Memory B cell (primary cell): ENCODE data around the gene RAB12.
A peak's percentile ranks its signal among the peaks of the same experiment; 100 is the strongest.
"Not testable (repeated sequence)": the region's sequence is repeated elsewhere in the genome, so short reads cannot be mapped to it uniquely, and the experiment has no call there.

Experiments used
- ATAC-seq: fragments of 150-1000 bp; cut with Tn5 transposase; 2 replicates; pipeline ENCODE4 v1.10.0; 2021; ENCODE audit warnings: low read depth, mild to moderate bottlenecking, moderate library complexity
- DNase-seq, 2 donors: peaks; one replicate each; pipeline ENCODE4 v3.0.0; 2022; ENCODE audit warnings: low spot score in 2 of 2
- H3K27ac Mint-ChIP-seq: one replicate; pipeline ENCODE4 v1.8.0; 2022; ENCODE audit warnings: mild to moderate bottlenecking, moderate library complexity, mixed read lengths
- H3K27me3 Mint-ChIP-seq: one replicate; pipeline ENCODE4 v1.8.0; 2022; ENCODE audit warnings: mixed read lengths
- H3K36me3 Mint-ChIP-seq: one replicate; pipeline ENCODE4 v1.8.0; 2022; ENCODE audit warnings: mild to moderate bottlenecking, mixed read lengths
- H3K4me1 Mint-ChIP-seq: one replicate; pipeline ENCODE4 v1.8.0; 2022; ENCODE audit warnings: mixed read lengths
- H3K4me3 Mint-ChIP-seq: one replicate; pipeline ENCODE4 v1.8.0; 2022; ENCODE audit warnings: mild to moderate bottlenecking, moderate library complexity, mixed read lengths
- H3K9me3 Mint-ChIP-seq: one replicate; pipeline ENCODE4 v1.8.0; 2022; ENCODE audit warnings: mixed read lengths

RAB12 gene, protein sequence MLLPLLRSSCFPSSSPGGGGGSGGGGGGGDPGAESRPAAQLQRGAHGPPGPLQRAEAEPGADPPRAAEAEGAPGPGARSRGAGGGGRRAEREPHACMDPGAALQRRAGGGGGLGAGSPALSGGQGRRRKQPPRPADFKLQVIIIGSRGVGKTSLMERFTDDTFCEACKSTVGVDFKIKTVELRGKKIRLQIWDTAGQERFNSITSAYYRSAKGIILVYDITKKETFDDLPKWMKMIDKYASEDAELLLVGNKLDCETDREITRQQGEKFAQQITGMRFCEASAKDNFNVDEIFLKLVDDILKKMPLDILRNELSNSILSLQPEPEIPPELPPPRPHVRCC

DNA sequence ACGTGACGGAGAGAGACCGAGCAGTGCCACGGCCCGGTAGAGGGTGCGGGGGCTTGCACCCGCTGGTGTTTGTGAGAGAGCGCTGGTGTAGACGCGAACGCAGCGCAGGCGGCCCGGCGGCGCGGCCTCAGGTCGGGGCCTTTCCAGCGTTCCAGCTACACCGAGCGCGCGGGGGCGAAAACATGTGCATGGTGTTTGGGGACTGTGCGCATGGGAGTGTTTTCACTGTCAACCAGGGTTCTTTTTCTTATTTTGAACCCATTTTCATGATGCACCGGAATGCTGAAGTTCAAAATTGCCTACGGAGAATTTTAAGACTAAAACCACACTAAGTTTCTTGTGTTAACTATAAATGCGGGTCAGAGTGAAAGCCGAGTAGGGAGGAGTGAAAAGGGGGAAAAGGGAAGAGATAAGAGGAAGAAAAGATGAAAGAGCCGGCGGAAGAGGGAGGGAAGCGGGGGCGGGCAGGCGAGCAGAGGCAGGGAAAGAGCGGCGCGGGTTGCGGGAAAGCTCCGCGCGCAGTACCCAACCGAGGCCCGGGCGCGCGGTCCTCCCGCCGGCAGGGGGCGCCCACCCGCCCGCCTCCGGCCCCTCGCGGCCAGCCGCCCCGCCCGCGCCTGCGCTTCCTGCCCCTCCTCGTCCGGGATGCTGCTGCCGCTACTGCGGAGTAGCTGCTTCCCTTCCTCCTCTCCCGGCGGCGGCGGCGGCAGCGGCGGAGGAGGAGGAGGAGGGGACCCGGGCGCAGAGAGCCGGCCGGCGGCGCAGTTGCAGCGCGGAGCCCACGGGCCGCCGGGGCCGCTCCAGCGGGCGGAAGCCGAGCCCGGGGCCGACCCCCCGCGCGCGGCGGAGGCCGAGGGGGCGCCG is at the start of gene RAB12:
Gene RAB12 (plus strand): TSS at position 643 of the 864 bp plus-strand sequence. CDS start 3 bp downstream, at position 646.
- Mint-ChIP-seq H3K27ac (peak within 1 kb of the TSS; percentile 96), H3K4me1 (peaks cover 46% of the 10 kb centered on the region), H3K27me3 (no peaks in the 10 kb centered on the region), H3K36me3 (peaks cover 6% of the 10 kb centered on the region), H3K9me3 (no peaks in the 10 kb centered on the region), H3K4me3 (peak within 1 kb of the TSS; percentile 94)
- ATAC-seq (peak; percentile 88), DNase-seq (peak; percentile 84 to 85)

DNA sequence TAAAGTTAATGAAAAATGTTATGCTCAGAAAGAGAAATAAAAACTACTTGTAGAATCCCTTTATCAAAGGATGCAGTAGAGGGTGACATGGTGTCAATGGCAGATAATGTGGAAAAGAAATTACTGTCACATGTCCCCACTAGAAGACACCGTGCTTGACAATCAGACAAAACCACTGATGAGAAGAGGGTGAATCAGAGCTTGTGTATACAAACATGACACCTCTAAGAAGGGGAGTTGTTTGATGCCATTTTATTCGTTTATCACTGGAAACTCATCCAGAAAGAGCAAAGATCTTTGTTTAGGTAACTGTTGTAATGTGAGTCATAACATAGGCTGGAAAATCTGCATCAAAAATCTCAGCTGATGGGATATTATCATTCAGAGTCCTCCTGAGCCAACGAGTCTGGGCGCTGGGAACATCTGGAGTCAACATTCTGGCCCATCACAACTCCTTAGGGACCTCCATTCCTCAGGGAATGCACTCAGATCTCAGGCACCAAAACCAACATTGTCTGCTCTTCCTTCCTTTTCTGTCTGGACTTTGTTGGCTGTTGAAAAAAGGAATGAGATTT is 49.5 kb upstream of the RAB12 start:
- peaks cover 4% of the 10 kb centered on the region for H3K9me3 Mint-ChIP-seq
- H3K36me3 Mint-ChIP-seq: peaks cover 2% of the 10 kb centered on the region
- ATAC-seq: no peak
- H3K27me3 Mint-ChIP-seq: peaks cover 12% of the 10 kb centered on the region
- H3K4me3 Mint-ChIP-seq: no peak overlapping the region
- no peak overlapping the region for H3K27ac Mint-ChIP-seq
- DNase-seq: no peak
- no peaks in the 10 kb centered on the region for H3K4me1 Mint-ChIP-seq

DNA sequence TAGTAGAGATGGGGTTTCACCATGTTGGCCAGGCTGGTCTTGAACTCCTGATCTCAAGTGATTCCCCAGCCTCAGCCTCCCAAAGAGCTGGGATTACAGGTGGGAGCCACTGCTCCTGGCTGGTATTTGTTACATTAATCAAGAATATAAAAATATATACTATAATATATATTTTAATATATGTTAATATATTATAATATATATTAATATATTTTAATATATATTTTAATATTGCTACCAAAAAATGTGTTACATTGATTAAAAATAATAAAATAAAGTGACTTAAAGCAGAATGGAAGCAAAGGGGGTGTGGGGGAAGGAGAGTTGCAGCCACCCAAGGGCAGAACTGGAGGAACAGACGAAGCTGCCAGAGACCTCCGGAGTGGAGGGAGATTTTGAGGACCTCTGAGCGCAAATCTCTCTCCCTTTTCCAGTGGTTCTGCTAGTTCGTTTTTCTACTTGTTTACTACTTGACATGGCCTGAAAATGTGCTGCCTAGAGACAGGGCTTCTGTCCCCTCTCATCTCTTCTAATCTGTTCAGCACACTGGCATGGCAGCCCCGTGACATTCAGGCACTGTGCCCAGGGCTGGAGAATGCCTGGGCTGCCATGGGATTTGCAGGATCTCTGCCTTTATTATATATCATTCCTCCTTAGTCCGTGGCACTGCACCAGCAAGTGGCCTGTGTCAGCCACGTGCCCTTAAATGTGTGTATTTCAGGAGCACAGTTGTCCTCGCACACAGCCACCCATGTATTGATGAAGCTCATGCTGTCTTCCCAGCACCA is 47.9 kb upstream of the RAB12 start:
- H3K4me3 Mint-ChIP-seq: no peak overlapping the region
- H3K27ac Mint-ChIP-seq: no peak overlapping the region
- no peak for ATAC-seq
- H3K9me3 Mint-ChIP-seq: peaks cover 4% of the 10 kb centered on the region
- peaks cover 12% of the 10 kb centered on the region for H3K27me3 Mint-ChIP-seq
- peaks cover 2% of the 10 kb centered on the region for H3K36me3 Mint-ChIP-seq
- H3K4me1 Mint-ChIP-seq: no peaks in the 10 kb centered on the region
- DNase-seq: no peak

DNA sequence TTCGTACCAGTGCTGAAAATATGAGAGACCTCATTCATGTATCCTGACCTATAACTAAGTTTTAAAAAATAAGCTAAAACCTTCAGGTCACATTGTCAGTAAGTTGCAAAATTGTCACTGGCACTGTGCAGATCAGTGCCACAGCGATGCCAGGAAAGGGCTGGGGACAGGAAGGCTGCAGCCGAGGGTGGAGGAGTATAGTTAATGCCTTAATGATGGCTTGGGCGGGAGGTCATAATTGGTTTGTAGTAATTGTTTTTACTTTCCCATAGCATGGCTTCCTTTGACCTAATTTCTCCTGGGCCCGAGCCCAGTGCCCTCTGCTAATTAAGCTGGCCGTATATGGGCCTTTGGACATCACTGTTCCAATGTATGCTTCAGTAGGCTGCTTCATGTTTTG is 47.2 kb upstream of the RAB12 start:
- DNase-seq (no peak), ATAC-seq (no peak)
- Mint-ChIP-seq H3K4me1 (no peaks in the 10 kb centered on the region), H3K27ac (no peak overlapping the region), H3K27me3 (peaks cover 9% of the 10 kb centered on the region), H3K36me3 (peaks cover 2% of the 10 kb centered on the region), H3K4me3 (no peak overlapping the region), H3K9me3 (peaks cover 4% of the 10 kb centered on the region)

DNA sequence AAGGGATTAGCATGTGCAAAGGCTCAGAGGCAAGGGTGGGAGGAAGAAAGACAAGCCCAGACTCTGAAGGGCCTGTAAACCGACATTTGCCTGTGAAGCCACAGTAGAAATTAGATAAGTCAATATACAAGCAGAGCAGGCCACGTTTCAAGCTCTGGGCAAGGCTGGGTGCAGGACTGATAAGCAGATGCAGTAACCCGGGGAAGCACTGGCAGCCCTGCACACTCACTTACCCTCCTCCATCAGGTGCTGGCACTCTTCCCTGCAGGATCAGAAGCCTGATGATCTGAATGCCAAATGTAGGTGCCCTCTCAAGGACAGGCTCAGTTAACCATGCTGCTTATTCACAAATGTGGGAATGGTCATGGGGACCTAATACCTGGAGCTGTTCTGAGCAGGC is 46.3 kb upstream of the RAB12 start:
- H3K4me3 Mint-ChIP-seq: no peak overlapping the region
- H3K9me3 Mint-ChIP-seq: peaks cover 4% of the 10 kb centered on the region
- H3K4me1 Mint-ChIP-seq: no peaks in the 10 kb centered on the region
- peaks cover 8% of the 10 kb centered on the region for H3K27me3 Mint-ChIP-seq
- ATAC-seq: no peak
- no peak overlapping the region for H3K27ac Mint-ChIP-seq
- peaks cover 2% of the 10 kb centered on the region for H3K36me3 Mint-ChIP-seq
- DNase-seq: no peak

DNA sequence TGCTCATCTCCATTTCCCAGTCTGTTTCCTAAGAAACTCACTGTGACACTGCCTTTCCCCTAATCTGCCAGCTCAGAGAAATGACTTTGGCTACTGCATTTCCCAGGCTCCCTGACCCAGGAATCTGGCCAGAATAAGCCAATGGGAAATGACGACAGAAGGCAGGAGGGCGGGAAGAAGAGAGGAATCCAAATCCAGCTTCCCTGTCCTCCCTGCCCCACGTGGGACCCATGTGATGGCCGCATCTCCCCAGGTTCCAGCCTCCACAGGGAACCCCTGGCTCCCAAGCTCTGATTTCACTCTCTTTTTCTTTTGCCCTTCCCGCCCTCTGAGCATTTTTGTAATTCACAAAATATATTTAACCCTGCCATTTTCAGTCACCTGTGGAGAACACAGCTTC is 37.8 kb upstream of the RAB12 start:
- Mint-ChIP-seq H3K4me3 (no peak overlapping the region), H3K27me3 (no peaks in the 10 kb centered on the region), H3K27ac (no peak overlapping the region), H3K4me1 (no peaks in the 10 kb centered on the region), H3K9me3 (no peaks in the 10 kb centered on the region), H3K36me3 (no peaks in the 10 kb centered on the region)
- ATAC-seq (no peak), DNase-seq (no peak)

DNA sequence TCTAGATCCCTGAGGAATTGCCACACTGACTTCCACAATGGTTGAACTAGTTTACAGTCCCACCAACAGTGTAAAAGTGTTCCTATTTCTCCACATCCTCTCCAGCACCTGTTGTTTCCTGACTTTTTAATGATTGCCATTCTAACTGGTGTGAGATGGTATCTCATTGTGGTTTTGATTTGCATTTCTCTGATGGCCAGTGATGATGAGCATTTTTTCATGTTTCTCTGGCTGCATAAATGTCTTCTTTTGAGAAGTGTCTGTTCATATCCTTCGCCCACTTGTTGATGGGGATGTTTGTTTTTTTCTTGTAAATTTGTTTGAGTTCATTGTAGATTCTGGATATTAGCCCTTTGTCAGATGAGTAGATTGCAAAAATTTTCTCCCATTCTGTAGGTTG is 35.5 kb upstream of the RAB12 start:
- not testable (repeated sequence) for ATAC-seq, H3K27me3 Mint-ChIP-seq, H3K9me3 Mint-ChIP-seq, H3K27ac Mint-ChIP-seq, H3K4me1 Mint-ChIP-seq, DNase-seq, H3K4me3 Mint-ChIP-seq, H3K36me3 Mint-ChIP-seq

DNA sequence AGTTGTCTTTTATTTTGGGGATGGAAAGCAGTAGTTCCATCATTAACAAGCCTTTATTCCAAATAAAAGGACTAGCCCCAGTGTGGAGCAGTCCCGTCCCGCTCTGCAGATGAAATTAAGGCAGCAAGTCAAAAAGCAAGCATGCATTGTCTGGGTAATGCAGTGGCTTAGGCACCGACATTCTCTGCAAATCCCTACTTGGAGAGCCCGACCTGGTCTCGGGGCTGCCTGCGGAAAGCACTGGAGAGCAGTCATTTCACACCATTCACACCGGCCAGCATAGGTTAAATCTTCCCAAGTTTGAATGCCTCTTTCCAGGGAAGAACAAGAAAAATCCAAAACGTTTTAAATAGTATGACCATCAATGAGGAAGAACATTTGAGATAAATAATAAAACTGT is 24.4 kb upstream of the RAB12 start:
- Mint-ChIP-seq H3K4me3 (no peak overlapping the region), H3K27me3 (peaks cover 19% of the 10 kb centered on the region), H3K9me3 (no peaks in the 10 kb centered on the region), H3K27ac (no peak overlapping the region), H3K4me1 (no peaks in the 10 kb centered on the region), H3K36me3 (peaks cover 2% of the 10 kb centered on the region)
- no peak for ATAC-seq
- no peak for DNase-seq

DNA sequence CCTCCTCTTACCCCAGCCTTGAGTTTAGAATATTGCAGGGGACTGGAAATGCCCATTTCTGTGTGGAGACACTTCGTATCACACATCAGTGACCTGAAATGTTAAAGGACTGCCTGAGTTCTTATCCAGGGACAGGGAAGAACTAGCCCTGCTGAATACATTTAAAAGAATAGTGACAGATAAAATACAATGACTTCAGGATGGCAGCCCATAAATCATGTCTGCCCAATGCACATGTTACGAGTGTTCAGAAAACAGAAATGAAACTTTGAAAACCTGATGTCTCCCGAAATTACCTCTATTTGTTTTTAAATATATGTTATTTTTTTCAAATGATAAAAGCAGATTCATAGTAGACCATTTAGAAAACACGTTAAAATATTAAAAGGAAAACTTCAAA is 22.3 kb upstream of the RAB12 start:
- Mint-ChIP-seq H3K9me3 (peaks cover 5% of the 10 kb centered on the region), H3K36me3 (peaks cover 5% of the 10 kb centered on the region), H3K27ac (no peak overlapping the region), H3K27me3 (peaks cover 16% of the 10 kb centered on the region), H3K4me1 (no peaks in the 10 kb centered on the region), H3K4me3 (no peak overlapping the region)
- DNase-seq (no peak), ATAC-seq (no peak)

DNA sequence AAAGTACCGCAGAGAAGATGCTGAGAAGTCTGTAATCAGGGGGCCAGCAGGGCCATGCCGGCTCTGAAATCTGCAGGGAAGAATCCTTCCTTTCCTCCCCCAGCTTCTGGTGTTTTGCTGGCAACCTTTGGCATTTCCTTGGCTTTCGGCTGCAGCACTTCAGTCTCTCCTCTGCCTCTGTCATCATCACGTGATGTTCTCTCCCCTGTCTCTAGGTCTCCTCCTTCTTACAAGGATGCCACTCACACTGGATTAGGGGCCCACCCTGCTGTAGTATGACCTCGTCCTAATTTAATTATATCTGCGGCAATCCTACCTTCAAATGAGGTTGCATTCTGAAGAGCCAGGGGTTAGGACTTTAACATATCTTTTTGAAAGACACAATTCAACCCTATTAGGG is 13.8 kb upstream of the RAB12 start:
- H3K27me3 Mint-ChIP-seq: peaks cover 1% of the 10 kb centered on the region
- no peaks in the 10 kb centered on the region for H3K9me3 Mint-ChIP-seq
- no peak for ATAC-seq
- H3K36me3 Mint-ChIP-seq: no peaks in the 10 kb centered on the region
- no peaks in the 10 kb centered on the region for H3K4me1 Mint-ChIP-seq
- no peak for DNase-seq
- no peak overlapping the region for H3K4me3 Mint-ChIP-seq
- H3K27ac Mint-ChIP-seq: no peak overlapping the region

DNA sequence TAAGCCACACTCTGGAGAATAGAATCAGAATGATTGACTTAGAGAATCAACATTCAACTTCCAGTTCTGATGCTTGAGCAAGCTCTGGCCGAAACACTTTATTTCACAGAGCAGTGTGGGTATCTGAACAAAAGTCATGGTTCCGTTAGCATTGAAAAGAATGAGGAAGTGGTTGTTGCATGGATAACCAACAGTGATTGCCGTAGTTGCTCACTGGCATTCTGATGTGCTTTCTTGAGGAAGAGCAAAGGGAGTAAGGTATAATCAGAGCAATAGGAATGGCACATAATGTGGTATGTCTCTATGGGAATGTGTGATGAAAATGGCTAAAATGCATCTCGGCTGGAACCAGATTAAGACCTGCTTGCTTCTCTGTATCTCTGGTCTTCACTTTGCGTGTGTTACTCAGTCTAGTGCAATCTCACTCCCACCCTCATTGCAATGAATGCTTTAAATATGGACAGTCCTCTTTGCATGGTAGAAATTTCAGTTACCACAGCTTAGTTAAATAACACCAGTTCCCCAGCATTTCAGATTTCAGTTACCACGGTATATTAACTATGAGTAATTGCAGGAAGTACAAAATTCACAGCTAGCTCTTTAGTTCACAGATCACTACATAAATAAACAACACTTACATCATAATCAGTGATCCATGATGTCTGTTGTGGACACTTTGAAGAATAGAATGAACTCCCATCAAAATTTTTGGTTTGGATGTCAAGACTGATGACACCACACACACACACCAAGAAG is 7.8 kb upstream of the RAB12 start:
- Mint-ChIP-seq H3K4me3 (peak overlapping the region; percentile 62), H3K9me3 (no peaks in the 10 kb centered on the region), H3K4me1 (peaks cover 30% of the 10 kb centered on the region), H3K27me3 (no peaks in the 10 kb centered on the region), H3K27ac (peak overlapping the region; percentile 78), H3K36me3 (no peaks in the 10 kb centered on the region)
- DNase-seq (no peak), ATAC-seq (peak; percentile 83)

DNA sequence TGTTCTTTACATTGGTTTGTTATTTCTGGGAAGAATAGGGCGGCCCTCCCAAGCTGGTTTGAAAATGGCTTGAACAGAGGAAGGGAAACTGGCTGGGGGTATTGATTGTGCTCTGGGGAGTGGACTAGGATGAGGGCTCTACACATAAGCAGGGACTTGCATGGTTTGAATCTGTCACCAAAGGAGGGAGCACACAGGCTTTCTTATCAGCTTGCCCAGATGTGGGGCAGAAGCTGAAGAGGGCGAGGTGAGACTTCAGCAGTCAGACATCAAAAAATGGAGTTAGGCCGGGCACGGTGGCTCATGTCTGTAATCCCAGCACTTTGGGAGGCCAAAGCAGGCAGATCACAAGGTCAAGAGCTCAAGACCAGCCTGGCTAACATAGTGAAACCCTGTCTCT is 7.2 kb upstream of the RAB12 start:
- no peak for ATAC-seq
- peak overlapping the region; percentile 62 for H3K4me3 Mint-ChIP-seq

DNA sequence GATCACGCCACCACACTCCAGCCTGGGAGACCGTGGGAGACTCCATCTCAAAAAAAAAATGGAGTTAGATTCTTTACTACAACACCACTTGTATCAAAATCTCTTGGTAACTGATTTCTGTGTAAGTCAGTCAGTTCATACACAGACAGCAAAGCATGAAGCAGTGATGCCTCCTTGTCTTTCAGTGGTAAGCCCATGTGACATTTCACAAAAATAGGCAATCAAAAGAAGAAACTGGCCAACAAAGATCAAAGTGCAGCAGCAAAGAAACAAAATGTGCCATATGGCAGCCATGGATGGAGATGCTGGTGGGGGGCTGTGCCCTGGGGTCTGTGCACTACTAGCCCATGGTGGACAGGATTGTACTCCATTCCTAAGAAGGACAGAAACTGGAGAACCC is 6.7 kb upstream of the RAB12 start:
- no peak for DNase-seq
- Mint-ChIP-seq H3K9me3 (no peaks in the 10 kb centered on the region), H3K36me3 (no peaks in the 10 kb centered on the region), H3K27ac (peak overlapping the region; percentile 78), H3K4me1 (peaks cover 30% of the 10 kb centered on the region), H3K27me3 (no peaks in the 10 kb centered on the region), H3K4me3 (peak overlapping the region; percentile 67)
- ATAC-seq: no peak

More for the DNA sequence above, 7.2 kb upstream of the RAB12 start:
- H3K36me3 Mint-ChIP-seq: no peaks in the 10 kb centered on the region
- peak overlapping the region; percentile 78 for H3K27ac Mint-ChIP-seq
- DNase-seq: no peak
- no peaks in the 10 kb centered on the region for H3K27me3 Mint-ChIP-seq
- no peaks in the 10 kb centered on the region for H3K9me3 Mint-ChIP-seq
- peaks cover 30% of the 10 kb centered on the region for H3K4me1 Mint-ChIP-seq
